Panc1 (cell line): ENCODE results near the gene TANGO2. TPM values are rescaled to one million over a fixed set of nuclear protein-coding genes. Genes with fewer than 3 reads are reported as not detected.

Source experiments
- ATAC-seq: fragments of 200-7000 bp; cut with Tn5 transposase; 2 replicates; pipeline ENCODE4 v1.9.1; 2020; ENCODE audit warnings: mild to moderate bottlenecking, moderate library complexity
- BruUV-seq: library from RNA; stranded (reverse); fragments of 400-500 nt; replicated peaks from 2 replicates; lab custom pipeline; 2021; lab: Mats Ljungman, UMichigan
- CTCF ChIA-PET: fragments of 300-600 bp; sonication (Branson Sonifier 250); formaldehyde crosslinking; loops from one replicate; lab custom pipeline; 2022; ENCODE audit warnings: antibody characterized with exemption; lab: Charles Lee
- POLR2A ChIA-PET: fragments of 300-600 bp; sonication (Branson Sonifier 250); formaldehyde crosslinking; loops from one replicate; lab custom pipeline; 2022; ENCODE audit warnings: antibody characterized with exemption; lab: Charles Lee
- DNase-seq: peaks from one replicate; pipeline ENCODE4 v3.0.0-alpha.2; 2010; ENCODE audit warnings: low read depth, low spot score
- H3K27ac ChIP-seq: 2 replicates; pipeline ENCODE4 v1.5.1; 2011; ENCODE audit warnings: mild to moderate bottlenecking, low read length, inconsistent platforms
- H3K27me3 ChIP-seq: fragments of 200-500 bp; sonication (Bioruptor generic); 2 replicates; pipeline ENCODE4 v1.6.0; 2014; ENCODE audit warnings: low read length, inconsistent platforms; ENCODE audit not compliant: control insufficient read depth, insufficient read depth
- H3K36me3 ChIP-seq: fragments of 200-500 bp; sonication (Bioruptor generic); 2 replicates; pipeline ENCODE4 v1.5.1; 2014; ENCODE audit warnings: inconsistent platforms, mild to moderate bottlenecking, low read length, moderate library complexity; ENCODE audit not compliant: control insufficient read depth, insufficient read depth
- H3K4me1 ChIP-seq: 2 replicates; pipeline ENCODE4 v1.5.1; 2011; ENCODE audit warnings: inconsistent platforms, mild to moderate bottlenecking, low read length, moderate library complexity; ENCODE audit not compliant: control insufficient read depth, insufficient read depth
- H3K4me3 ChIP-seq, 2 experiments: 2 replicates each; pipeline ENCODE4 v1.5.1; 2011 to 2012; ENCODE audit warnings: low read depth in 2 of 2, low read length in 2 of 2, mild to moderate bottlenecking in 2 of 2, inconsistent platforms in 1 of 2, moderate library complexity in 1 of 2
- H3K9me3 ChIP-seq: fragments of 200-500 bp; sonication (Bioruptor generic); 2 replicates; pipeline ENCODE4 v1.5.1; 2014; ENCODE audit warnings: low read depth, mild to moderate bottlenecking, inconsistent platforms, low read length, moderate library complexity; ENCODE audit not compliant: control insufficient read depth, insufficient read depth
- POLR2AphosphoS5 ChIP-seq: IDR thresholded peaks from 2 replicates; pipeline ENCODE4 v1.6.1; 2012; ENCODE audit warnings: mild to moderate bottlenecking, low read depth, low read length, moderate library complexity
- REST ChIP-seq, 2 experiments: IDR thresholded peaks; 2 replicates each; pipeline ENCODE4 v1.6.1; 2011 to 2012; ENCODE audit warnings: low read depth in 2 of 2, control low read depth in 1 of 2, low read length in 1 of 2, mild to moderate bottlenecking in 1 of 2, moderate library complexity in 1 of 2; ENCODE audit not compliant: insufficient read depth in 1 of 2
- SIN3A ChIP-seq: IDR thresholded peaks from 2 replicates; pipeline ENCODE4 v1.6.1; 2012; ENCODE audit warnings: low read depth, mild to moderate bottlenecking, low read length, moderate library complexity, borderline replicate concordance; ENCODE audit not compliant: insufficient read depth
- in situ Hi-C: cut with HindIII; loops from 2 replicates; pipeline ENCODE4 v1.10.0; 2016; ENCODE audit warnings: low sequenced_read_pairs, low pct_unique_long_range_greater_than_20kb
- intact Hi-C: fragments of 100-400 bp; cut with micrococcal nuclease; formaldehyde crosslinking; loops from one replicate; pipeline ENCODE4 v1.10.0; 2022; ENCODE audit not compliant: unreplicated experiment
- total RNA-seq: library from RNA; stranded (reverse); gene quantifications from one replicate; pipeline ENCODE4 v1.2.1, GENCODE V29; 2021; ENCODE audit not compliant: unreplicated experiment

The TANGO2 gene
- total RNA-seq, 1 experiment from 2014 or later = 32.2 TPM

DNA sequence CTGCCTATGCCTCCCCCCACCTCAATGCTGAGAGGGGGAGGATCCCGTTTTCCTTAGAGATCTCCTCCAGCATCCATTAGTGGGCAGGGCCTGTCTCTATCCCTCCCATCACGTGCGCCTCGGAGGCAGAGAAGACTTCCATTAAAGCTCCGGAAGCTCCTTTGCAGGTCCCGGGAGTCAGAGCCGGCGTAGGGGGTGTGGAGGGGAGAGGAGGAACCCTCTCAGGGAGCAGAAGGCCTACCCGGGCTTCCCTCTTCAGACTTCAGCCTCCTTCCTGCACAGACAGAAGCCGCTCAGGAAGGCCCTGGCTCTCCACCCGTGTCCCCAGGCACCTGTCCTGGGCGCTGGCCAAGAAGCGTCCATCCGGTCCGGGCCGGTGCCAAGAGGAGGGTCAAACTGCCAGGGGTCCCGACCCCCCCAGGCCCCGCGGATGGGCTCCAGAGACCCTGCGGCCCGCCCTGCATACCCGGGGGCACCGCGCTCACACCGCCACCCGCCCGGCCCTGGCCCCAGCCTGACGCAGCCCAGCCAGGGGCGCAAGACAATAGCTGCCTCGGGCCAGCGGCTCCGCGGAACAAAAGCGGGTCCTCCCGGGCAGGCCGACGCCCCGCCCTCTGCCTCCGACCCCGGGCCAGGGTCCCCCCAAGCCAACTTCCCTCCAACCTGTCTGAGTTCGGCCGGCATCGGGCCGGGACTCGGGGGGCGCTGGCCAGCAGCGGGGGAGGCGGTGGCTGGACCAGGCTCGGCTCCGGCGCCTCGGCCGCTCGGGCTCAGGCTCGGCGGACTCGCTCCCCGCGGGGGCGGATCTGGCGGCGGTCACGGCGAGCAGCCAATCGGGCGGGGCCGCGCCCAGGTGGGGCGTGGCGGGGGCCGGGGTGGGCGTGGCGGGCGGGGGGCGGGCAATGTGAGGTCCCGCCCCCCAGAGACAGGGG, 34.2 kb upstream of the TANGO2 start:
- Histone ChIP-seq H3K4me3 (peak overlapping the region; percentile 54 to 57), H3K27me3 (no peaks in the 10 kb centered on the region), H3K4me1 (peaks cover 12% of the 10 kb centered on the region; the same call in 1 of the 2 replicates), H3K27ac (no peak overlapping the region), H3K9me3 (no peaks in the 10 kb centered on the region), H3K36me3 (no peaks in the 10 kb centered on the region)
- in situ Hi-C loops (no loop called here), intact Hi-C loops (no loop called here)
- DNase-seq (no peak), ATAC-seq (peak; percentile 87)
- BruUV-seq = no TSS peak
- ChIA-PET CTCF (interaction anchor here (0.6 kb wide), 1 partner anchor 125 kb away, joined by 3 read pairs; no protein-coding TSS in a partner anchor), POLR2A (interaction anchor here (0.6 kb wide), 1 partner anchor 12 kb away, joined by 3 read pairs; no protein-coding TSS in a partner anchor)
- no peak for TF ChIP-seq SIN3A
- no peak for TF ChIP-seq POLR2AphosphoS5
- no peak for TF ChIP-seq REST (IDR thresholded peaks at IDR 0.05; ENCODE audit: insufficient read depth in 1 of 2, low read depth in 2 of 2, low read length in 1 of 2)

DNA sequence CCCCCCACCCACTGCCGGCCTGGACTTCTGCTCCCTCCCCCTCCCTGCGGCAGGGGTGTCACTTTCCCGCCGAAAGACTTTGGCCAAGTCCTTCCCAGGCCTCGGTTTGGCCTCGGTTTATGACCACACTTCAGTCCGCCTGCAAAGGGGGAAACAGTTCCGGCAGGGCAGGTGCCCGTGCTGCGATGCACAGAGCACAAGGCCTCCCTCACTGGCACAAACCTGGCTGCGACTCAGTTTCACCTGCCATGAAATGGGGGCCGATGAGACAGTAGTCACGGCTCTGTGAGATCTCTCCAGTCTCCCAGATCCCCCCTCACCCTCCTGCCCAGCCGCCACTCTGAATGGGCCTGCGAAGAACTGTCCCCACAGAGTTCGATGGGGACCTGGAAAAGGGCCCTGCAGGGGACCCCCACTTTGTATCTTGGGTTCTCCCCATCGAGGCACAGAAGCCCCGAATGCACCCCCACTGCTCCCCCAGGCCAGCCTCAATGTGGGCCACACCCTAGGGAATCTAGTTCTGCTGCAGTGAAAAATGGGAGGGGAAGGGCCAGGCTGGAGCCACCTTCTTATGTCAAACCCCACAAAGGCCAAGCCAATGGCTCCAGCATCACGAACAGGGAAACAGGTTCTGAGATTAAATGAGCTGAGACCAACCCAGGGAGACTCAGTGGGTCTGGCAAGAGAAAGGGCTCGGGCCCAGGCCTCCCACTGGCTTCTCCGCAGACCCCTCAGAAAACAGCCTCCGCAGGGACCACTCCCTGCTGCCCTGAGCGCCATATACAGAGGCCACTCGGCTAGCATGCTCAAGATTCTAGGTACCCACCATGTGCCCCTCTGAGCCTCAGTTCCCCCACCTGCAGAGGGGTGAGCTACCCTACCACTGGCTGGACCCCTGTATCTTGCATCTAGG, 33.3 kb upstream of the TANGO2 start:
- H3K4me3 ChIP-seq = no peak overlapping the region
- H3K27me3 ChIP-seq = no peaks in the 10 kb centered on the region
- DNase-seq = no peak
- no peak for TF ChIP-seq REST (IDR thresholded peaks at IDR 0.05; ENCODE audit: insufficient read depth in 1 of 2, low read depth in 2 of 2, low read length in 1 of 2)
- no peak overlapping the region for H3K27ac ChIP-seq
- ChIA-PET POLR2A (no interaction called here), CTCF (no interaction called here)
- peaks cover 12% of the 10 kb centered on the region; the same call in 1 of the 2 replicates for H3K4me1 ChIP-seq
- no peaks in the 10 kb centered on the region for H3K9me3 ChIP-seq
- no peak; the same call in 1 of the 2 replicates for ATAC-seq
- intact Hi-C loops (no loop called here), in situ Hi-C loops (no loop called here)
- BruUV-seq = no TSS peak
- H3K36me3 ChIP-seq = no peaks in the 10 kb centered on the region
